Mesothelial cell of epicardium (in vitro differentiated cells): ENCODE data around the gene NPR2. TPM values are rescaled to one million over a fixed set of nuclear protein-coding genes. Genes with fewer than 3 reads are reported as not detected.

Experiments
- DNase-seq, 2 experiments: peaks; one replicate each; pipeline ENCODE4 v3.0.0; 2021; ENCODE audit warnings: low spot score in 2 of 2; ENCODE audit not compliant: unreplicated experiment in 2 of 2
- H3K27ac Mint-ChIP-seq: 2 replicates; pipeline ENCODE4 v1.8.0; 2021; ENCODE audit warnings: mixed read lengths
- H3K27me3 Mint-ChIP-seq: 2 replicates; pipeline ENCODE4 v1.8.0; 2021; ENCODE audit warnings: low read depth, mixed read lengths
- H3K36me3 Mint-ChIP-seq: 2 replicates; pipeline ENCODE4 v1.8.0; 2021; ENCODE audit warnings: mixed read lengths
- H3K4me1 Mint-ChIP-seq: 2 replicates; pipeline ENCODE4 v1.8.0; 2021; ENCODE audit warnings: mixed read lengths
- H3K4me3 Mint-ChIP-seq: 2 replicates; pipeline ENCODE4 v1.8.0; 2021; ENCODE audit warnings: mild to moderate bottlenecking, moderate library complexity, mixed read lengths
- H3K9me3 Mint-ChIP-seq: 2 replicates; pipeline ENCODE4 v1.8.0; 2021; ENCODE audit warnings: mixed read lengths
- CTCF ChIP-seq: fragments of 200-600 bp; sonication (generic); IDR thresholded peaks from one replicate; pipeline ENCODE4 v1.5.0; 2021; ENCODE audit warnings: antibody characterized with exemption; ENCODE audit not compliant: unreplicated experiment
- total RNA-seq: library from RNA; stranded (reverse); gene quantifications from 3 replicates; pipeline ENCODE4 v1.2.1, GENCODE V29; 2021

Gene NPR2
- total RNA-seq, 1 donor from 2014 or later: 30.6 TPM

- Mint-ChIP-seq H3K4me3 (no peak overlapping the region), H3K27me3 (no peaks in the 10 kb centered on the region), H3K27ac (no peak overlapping the region), H3K36me3 (peaks cover 20% of the 10 kb centered on the region), H3K4me1 (peaks cover 21% of the 10 kb centered on the region), H3K9me3 (no peaks in the 10 kb centered on the region)
- no peak for TF ChIP-seq CTCF
- no peak for DNase-seq
Measured at GRCh38 chr9:35753466-35753865, 37.9 kb upstream of the NPR2 start.

GRCh38 chr9:35754264-35754663, 37.1 kb upstream of the NPR2 start, which contains the start of gene MSMP:
TSS of gene MSMP (minus strand) at chr9:35754276. CDS start at chr9:35754129, 147 bp downstream.
- no peak for TF ChIP-seq CTCF
- Mint-ChIP-seq H3K36me3 (peaks cover 20% of the 10 kb centered on the region), H3K4me3 (no peak within 1 kb of the TSS), H3K27ac (no peak within 1 kb of the TSS), H3K9me3 (no peaks in the 10 kb centered on the region), H3K27me3 (no peaks in the 10 kb centered on the region), H3K4me1 (peaks cover 27% of the 10 kb centered on the region)
- no peak for DNase-seq

GRCh38 chr9:35755071-35755470, 36.3 kb upstream of the NPR2 start:
- Mint-ChIP-seq H3K27ac (no peak overlapping the region), H3K27me3 (no peaks in the 10 kb centered on the region), H3K9me3 (no peaks in the 10 kb centered on the region), H3K36me3 (peaks cover 20% of the 10 kb centered on the region), H3K4me1 (peaks cover 24% of the 10 kb centered on the region), H3K4me3 (no peak overlapping the region)
- no peak for TF ChIP-seq CTCF
- DNase-seq: no peak

GRCh38 chr9:35756275-35757225, 34.8 kb upstream of the NPR2 start:
- Mint-ChIP-seq H3K27ac (peak overlapping the region; percentile 96), H3K36me3 (peaks cover 15% of the 10 kb centered on the region), H3K27me3 (no peaks in the 10 kb centered on the region), H3K4me1 (peaks cover 27% of the 10 kb centered on the region), H3K9me3 (no peaks in the 10 kb centered on the region), H3K4me3 (peak overlapping the region; percentile 93)
- TF ChIP-seq CTCF: peak; percentile 40
- peak in 1 of 2 experiments; percentile 63 for DNase-seq

GRCh38 chr9:35757226-35757891, 34.0 kb upstream of the NPR2 start:
- Mint-ChIP-seq H3K4me3 (peak overlapping the region; percentile 93), H3K36me3 (peaks cover 10% of the 10 kb centered on the region), H3K9me3 (no peaks in the 10 kb centered on the region), H3K27me3 (no peaks in the 10 kb centered on the region), H3K4me1 (peaks cover 27% of the 10 kb centered on the region), H3K27ac (peak overlapping the region; percentile 93)
- DNase-seq: no peak
- no peak for TF ChIP-seq CTCF
